Measurements from ENCODE around the gene ERLEC1. TPM values are rescaled to one million over a fixed set of nuclear protein-coding genes. Genes with fewer than 3 reads are reported as not detected.

Gene ERLEC1
- total RNA-seq, 1 experiment from 2014 or later: 21.6 TPM

GRCh38 chr2:53813151-53813550 lies 26.3 kb downstream of the ERLEC1 start:
- TF ChIP-seq CTCF (conservative IDR thresholded peaks at IDR 0.05): no peak
- H4K91ac ChIP-seq (ENCODE audit: insufficient read length, low read depth, low read length): no peak overlapping the region
- H3K27ac ChIP-seq (ENCODE audit: insufficient read length, low read depth, low read length): no peak overlapping the region
- no peak overlapping the region for H2AFZ ChIP-seq (ENCODE audit: low read length)
- no peak overlapping the region for H3K4me2 ChIP-seq (ENCODE audit: insufficient read depth, insufficient read length, low read length)
- H3K27ac Mint-ChIP-seq: no peak overlapping the region
- H3K27me3 ChIP-seq (ENCODE audit: insufficient read depth, low read length): no peaks in the 10 kb centered on the region
- H2BK5ac ChIP-seq (ENCODE audit: insufficient read length, low read length): no peak overlapping the region
- no peak overlapping the region for H3K56ac ChIP-seq (ENCODE audit: insufficient read length, low read depth, low read length)
- no peaks in the 10 kb centered on the region for H3K23me2 ChIP-seq (ENCODE audit: insufficient read length, low read depth, low read length, poor library complexity, severe bottlenecking)
- H3K9me3 ChIP-seq (ENCODE audit: control insufficient read depth, low read depth, low read length): no peaks in the 10 kb centered on the region
- no peak overlapping the region for H2AK5ac ChIP-seq (ENCODE audit: insufficient read length, low read length)
- H3K36me3 Mint-ChIP-seq (ENCODE audit: insufficient read depth in 1 of 3, low read depth in 3 of 3): peaks cover 10 to 67% (median 61%) of the 10 kb centered on the region in 3 experiments
- no peak overlapping the region for H3K14ac ChIP-seq (ENCODE audit: insufficient read depth, low read length)
- no peaks in the 10 kb centered on the region for H3K27me3 Mint-ChIP-seq (ENCODE audit: low read depth)
- no peaks in the 10 kb centered on the region for H3K9me3 Mint-ChIP-seq
- H3K9ac ChIP-seq (ENCODE audit: extremely low read depth, insufficient read length, low read length): no peak overlapping the region
- H4K5ac ChIP-seq (ENCODE audit: insufficient read length, low read depth, low read length): no peak overlapping the region
- H2BK15ac ChIP-seq (ENCODE audit: low read depth, low read length): no peak overlapping the region
- no peak for DNase-seq
- H3T11ph ChIP-seq (ENCODE audit: low read length): no peak overlapping the region
- H3K79me1 ChIP-seq (ENCODE audit: insufficient read depth, low read depth, low read length, poor library complexity, severe bottlenecking): no peaks in the 10 kb centered on the region
- H3K23ac ChIP-seq (ENCODE audit: insufficient read length, low read depth, low read length): no peak overlapping the region
- H3K18ac ChIP-seq (ENCODE audit: insufficient read length, low read depth, low read length): no peak overlapping the region
- no peak overlapping the region for H3K4me3 Mint-ChIP-seq
- no peaks in the 10 kb centered on the region for H4K20me1 ChIP-seq (ENCODE audit: control insufficient read depth, insufficient read depth, insufficient read length)
- no peak overlapping the region for H4K8ac ChIP-seq (replicated peaks; ENCODE audit: insufficient read length, low read depth, low read length)
- no peak overlapping the region for H3K4ac ChIP-seq (ENCODE audit: low read depth, low read length)
- no peak overlapping the region for H2BK12ac ChIP-seq (ENCODE audit: insufficient read length, low read depth, low read length)
- H3K4me1 ChIP-seq (ENCODE audit: insufficient read depth, low read length): no peaks in the 10 kb centered on the region
- no peak overlapping the region for H2BK120ac ChIP-seq (ENCODE audit: low read depth, low read length, poor library complexity, severe bottlenecking)
- no peaks in the 10 kb centered on the region for H3K79me2 ChIP-seq (ENCODE audit: insufficient read depth, low read length)
- no peak overlapping the region for H2BK20ac ChIP-seq (ENCODE audit: low read depth, low read length, poor library complexity, severe bottlenecking)
- H3K4me1 Mint-ChIP-seq: no peaks in the 10 kb centered on the region
